HG02884 (cell line): ENCODE measurements around the gene TNFRSF12A.

Source experiments
- ATAC-seq: cut with Tn5 transposase; IDR thresholded peaks from one replicate; pipeline ENCODE4 v1.9.1; 2021; ENCODE audit warnings: mild to moderate bottlenecking, moderate library complexity; ENCODE audit not compliant: unreplicated experiment

TNFRSF12A gene

DNA sequence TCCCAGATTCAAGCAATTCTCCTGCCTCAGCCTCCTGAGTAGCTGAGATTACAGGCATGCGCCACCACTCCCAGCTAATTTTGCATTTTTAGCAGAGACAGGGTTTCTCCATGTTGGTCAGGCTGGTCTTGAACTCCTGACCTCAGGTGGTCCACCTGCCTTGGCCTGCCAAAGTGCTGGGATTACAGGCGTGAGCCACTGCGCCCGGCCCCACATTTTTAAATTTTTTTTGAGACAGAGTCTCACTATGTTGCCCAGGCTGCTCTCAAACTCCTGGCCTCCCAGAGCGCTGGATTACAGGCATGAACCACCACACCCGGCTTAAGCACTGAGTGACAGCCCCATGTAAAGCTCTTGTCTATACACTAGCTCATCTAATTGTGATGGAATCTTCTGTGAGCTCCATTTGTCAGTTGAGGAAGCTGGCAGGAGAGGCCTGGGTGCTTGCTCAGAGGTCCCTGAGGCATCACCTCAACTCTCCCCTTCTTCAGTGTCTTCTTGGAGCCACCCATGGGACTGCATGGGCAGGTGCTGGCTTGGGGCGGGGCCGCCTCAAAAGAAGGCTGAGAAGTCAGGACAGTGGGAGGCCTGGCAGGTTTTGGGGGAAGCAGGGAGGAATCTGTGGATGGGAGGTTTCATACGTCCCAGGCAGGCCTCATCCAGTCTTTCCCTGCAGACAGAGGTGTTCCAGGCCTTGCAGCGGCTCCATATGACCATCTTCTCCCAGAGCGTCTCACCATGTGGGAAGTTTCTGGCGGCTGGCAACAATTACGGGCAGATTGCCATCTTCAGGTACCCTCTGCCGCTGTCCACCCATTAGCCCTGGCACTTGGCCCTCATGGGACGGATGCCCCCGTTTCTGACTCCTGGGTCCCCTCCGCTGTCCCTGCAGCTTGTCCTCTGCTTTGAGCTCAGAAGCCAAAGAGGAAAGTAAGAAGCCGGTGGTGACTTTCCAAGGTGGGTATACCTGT, 5.1 kb downstream of the TNFRSF12A start:
- ATAC-seq: no peak

DNA sequence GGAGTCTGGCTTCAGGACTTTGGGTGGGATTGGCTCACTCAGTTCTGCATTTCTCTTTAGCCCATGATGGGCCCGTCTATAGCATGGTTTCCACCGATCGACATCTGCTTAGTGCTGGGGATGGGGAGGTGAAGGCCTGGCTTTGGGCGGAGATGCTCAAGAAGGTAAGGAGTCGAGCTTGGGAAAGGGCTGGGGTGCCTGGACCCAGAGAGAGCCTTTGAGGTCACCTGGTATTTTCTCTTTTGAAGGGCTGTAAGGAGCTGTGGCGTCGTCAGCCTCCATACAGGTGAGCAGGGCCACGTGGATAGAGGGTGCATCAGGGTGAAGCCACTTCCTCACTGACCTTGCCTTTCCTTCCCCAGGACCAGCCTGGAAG, 5.8 kb downstream of the TNFRSF12A start:
- no peak for ATAC-seq

DNA sequence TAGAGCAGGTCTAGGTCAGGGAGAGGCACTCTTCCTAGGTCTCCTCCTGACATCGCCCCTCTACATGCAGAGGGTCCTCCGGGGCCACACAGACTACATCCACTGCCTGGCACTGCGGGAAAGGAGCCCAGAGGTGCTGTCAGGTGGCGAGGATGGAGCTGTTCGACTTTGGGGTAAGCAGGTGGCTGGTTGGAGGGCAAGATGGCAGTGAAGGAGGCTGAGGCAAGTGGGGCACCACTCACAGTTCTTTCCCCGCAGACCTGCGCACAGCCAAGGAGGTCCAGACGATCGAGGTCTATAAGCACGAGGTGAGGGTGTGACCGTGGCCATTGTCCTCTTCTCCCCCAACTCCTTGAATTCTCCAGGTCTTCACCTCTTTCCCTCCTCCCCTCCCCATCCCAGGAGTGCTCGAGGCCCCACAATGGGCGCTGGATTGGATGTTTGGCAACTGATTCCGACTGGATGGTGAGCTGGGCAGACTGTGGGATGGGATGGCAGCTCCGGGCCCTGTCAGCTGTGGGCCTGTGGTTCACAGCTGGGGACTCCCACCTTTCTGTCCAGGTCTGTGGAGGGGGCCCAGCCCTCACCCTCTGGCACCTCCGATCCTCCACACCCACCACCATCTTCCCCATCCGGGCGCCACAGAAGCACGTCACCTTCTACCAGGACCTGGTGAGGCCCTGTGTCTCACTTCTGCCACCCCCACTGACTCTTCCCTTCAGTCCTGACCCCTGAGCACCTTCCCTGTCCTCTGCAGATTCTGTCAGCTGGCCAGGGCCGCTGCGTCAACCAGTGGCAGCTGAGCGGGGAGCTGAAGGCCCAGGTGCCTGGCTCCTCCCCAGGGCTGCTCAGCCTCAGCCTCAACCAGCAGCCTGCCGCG, 6.7 kb downstream of the TNFRSF12A start:
- no peak for ATAC-seq

DNA sequence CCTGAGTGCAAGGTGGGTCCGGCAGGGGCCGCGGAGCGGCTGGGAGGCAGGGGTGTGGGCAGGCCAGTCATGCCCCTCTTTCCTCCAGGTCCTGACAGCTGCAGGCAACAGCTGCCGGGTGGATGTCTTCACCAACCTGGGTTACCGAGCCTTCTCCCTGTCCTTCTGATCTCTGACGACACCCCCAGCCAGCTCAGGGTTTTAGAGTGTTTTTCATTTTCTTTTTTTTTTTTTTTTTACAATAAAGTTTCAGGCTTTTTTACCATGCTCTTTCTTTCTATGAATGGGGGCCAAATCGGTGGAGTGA, 7.3 kb downstream of the TNFRSF12A start:
- no peak for ATAC-seq

DNA sequence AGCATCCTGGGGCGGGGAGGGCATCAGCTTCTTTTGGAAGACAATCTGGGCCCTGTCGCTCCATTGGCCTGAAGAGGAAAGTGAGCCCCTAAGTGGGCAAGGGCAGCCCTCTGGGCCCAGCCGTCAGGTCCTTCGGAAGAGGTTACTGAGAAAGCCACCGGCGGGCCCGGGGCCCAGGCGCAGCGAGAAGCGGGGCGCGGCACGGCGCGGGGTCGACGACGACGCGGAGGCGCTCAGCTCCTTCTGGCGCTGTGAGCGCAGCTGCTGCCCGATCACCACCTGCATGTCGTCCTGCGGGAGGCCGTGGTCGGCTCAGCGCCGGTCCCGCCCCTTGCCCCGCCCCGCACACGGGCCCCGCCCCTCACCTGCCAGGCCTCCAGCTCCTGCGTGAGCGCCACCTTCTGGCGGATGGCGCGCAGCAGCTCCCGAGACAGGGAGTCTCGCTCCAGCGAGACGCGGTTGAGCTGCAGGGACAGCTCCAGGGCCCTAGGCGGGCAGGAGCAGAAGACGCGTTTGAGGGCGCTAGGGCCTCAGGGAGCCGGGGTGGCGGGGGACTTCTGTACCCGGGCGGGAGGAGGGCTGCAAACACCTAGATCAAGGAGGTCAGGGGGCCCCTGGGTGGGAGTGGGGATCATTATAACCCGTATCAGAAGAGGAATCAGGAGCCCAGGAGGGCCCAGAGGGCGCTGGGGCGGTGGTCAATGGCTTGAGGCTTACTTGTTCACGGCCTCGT, 8.0 kb downstream of the TNFRSF12A start:
- no peak for ATAC-seq

DNA sequence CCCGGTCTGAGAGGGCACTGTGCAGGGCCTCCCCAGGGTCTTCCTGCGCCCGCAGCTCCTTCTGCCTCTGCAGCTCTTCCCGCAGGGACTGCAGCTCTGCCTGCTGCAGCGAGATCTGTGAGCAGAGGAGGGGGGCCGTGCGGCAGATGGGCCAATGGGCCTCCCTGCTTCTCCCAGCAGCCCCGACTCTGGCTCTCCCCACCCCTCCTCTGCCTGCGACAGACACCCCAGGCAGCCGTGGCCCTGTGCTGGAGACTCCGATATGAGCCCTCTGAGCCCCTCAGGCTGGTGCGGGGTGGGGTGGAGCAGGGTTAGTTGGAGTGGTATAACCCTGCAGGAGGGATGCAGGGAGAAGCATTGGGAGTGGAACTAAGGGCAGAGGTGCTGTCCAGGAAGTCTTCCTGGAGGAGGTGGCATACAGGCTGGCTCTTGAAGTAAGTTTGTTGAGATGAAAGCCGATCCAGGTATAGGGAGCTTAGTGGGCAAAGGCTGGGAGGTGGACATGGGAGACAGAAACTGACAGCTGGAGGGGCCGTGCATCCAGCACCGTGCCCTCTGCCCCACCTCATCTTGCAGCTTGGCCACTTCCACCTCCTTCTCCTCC, 8.7 kb downstream of the TNFRSF12A start:
- ATAC-seq: no peak

DNA sequence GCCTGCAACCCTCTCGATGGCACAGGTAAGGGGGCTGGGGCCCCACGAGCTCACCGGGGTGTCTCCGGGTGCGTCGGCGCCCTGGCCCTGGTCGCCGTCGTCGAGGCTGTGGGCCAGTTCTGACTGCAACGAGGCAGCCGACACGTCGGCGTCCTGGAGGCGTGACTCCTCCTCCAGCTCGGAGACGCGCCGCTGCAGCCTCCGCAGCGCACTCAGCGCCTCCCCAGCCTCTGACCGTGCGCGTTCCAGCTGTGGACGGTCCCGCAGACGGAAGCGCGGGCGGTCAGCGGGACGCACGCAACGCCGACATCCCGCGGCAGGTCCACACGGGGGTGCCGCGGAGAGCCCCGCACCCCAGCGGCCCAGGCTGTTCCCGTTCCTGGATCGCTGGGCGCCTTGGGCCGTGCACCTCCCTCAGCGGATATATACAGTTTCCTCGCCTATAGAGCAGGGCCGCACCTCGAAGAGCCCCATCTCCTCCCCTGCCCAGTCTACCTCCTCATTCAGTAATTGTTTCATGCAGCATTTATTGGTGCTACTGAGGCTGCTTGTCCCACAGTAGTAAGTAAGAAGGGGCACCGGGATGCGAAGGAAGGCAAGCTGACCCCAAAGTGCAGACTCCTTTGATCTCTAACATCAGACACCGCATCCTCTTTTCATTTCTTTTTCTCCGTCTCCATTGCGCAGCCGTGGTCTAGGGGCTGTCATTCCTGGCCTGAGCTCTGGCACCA, 9.5 kb downstream of the TNFRSF12A start:
- ATAC-seq: no peak

DNA sequence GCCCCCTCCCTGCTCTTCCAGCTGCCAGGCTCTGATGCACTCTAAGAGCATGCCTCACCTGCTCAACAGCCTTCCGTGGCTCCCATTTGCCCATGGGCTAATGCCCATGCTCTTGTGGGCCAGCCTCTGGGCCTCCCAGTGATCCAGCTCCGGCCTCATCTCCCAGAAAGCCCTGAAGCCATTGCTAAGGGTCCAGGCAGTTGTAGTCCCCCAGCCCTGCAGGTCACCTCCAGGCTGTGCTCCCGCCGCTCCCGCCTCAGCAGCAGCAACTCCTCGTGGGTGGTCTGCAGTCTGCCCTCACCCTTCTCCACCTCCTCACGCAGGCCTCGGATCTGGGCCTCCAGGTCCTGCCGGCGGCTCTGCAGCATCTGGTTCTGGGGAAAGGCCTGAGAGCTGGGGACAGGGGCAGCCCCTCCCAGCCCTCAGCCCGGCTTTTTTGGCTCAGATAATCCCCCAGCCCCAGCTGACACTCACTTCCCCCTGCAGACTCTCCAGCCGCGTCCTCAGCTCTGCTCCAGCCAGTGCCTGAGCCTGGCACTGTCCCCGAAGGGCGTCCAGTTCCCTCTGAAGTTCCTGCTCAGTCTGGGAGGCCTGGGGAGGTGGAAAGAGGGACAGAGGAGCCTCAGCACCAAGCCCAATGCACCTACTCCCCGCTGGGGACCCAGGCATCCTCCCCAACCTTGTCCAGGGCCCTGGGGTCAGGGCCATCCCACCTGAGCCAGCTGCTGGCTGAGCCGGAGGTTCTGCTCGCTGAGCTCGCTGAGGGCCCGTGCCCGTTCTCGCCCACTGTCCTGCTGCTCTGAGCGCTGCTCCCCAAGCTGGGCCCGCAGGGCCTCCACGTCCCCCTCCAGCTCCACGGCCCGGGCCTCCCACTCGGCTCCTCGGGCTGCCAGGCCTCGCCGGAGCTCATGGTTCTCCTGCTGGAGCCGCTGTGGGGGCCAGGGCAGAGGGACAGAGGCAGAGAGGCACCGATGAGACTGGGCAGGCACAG, 10.3 kb downstream of the TNFRSF12A start:
- ATAC-seq: no peak

DNA sequence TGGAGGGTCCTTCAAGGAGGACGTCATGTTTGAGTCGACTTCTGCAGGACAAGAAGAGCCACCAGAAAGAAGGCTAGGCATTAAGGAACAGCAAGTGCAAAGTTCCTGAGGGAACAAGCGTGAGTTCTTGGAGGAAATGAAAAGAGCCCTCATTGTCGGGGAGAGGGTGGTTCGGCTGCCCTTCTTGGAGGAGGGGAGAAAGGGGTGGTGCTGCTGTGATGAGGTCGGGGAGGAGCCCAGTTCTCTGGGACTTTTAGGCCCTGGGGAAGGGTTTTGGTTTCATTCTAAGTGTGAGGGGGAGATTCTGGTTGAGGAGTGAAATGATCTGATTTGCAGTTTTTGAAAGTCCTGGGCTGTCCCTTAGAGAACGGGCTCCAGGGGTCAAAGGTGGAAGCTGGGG, 12.5 kb downstream of the TNFRSF12A start:
- no peak for ATAC-seq

DNA sequence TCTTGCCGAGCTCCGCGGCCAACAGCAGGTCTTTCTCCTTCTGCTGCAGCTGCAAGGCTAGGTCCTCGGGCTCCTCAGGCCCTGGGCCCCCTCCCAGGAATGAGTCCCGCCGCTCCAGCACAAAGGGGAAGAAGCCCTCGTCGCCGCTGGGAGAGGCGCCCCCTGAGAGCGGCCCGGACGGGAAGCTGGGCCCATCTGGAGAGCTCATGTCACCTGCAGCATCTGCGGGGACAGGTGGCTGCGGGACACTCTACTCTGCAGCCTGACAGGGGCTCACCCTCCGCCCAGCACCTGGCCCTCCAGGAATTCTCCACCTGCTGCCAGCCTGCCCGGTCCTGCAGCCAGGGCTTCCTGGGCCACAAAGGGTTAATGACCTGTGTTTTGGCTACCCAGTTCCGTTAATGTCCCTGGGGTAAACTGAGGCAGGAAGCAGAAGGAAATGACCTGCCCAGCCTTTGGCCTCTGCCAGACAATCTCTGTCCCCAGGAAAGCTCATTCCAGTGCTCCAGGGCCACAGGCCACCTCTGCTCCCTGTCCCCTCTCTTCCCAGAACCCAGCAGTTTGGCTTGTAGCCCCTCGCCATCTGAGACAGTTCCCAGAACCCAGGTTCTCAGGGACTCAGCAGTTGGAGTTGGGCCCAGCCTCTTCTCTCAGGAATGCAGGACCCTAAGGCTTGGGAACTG, 15.3 kb downstream of the TNFRSF12A start:
- no peak for ATAC-seq

DNA sequence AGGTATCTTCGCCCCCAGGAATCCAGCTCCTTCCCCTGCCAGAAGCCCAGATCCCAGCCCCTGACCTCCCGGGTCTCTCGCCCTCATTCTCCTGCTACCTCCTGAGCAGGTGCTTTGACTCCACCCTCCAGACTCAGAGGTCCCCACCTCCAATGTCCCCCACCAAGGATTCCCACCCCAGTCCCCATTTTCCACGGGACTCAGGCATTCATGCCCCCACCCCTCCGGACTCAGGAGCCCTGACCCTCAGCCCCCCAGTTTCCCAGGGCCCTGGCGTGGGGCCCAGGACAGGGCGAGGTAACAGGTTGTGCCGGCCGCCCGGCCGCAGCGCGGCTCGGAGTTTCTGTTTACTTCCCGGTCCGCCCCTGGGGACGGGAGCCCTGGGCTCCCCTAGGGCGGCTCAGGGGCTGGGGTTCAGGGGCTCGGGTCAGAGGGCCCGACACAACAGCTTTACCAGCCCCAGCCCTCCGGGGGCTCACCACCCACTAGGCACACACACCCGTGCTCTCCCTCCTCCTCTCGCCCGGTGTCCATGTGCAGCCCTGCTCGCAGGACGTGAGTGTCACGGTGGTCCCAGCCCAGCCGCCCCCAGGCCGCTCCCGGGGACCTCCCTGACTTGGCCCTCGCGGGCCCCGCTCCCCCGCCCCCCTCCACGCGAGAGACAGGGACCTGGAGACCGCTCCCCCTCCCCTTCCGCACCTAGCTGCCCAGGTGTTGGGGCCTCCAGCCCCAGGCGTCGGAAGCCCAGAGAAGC, 16.0 kb downstream of the TNFRSF12A start:
- no peak for ATAC-seq

DNA sequence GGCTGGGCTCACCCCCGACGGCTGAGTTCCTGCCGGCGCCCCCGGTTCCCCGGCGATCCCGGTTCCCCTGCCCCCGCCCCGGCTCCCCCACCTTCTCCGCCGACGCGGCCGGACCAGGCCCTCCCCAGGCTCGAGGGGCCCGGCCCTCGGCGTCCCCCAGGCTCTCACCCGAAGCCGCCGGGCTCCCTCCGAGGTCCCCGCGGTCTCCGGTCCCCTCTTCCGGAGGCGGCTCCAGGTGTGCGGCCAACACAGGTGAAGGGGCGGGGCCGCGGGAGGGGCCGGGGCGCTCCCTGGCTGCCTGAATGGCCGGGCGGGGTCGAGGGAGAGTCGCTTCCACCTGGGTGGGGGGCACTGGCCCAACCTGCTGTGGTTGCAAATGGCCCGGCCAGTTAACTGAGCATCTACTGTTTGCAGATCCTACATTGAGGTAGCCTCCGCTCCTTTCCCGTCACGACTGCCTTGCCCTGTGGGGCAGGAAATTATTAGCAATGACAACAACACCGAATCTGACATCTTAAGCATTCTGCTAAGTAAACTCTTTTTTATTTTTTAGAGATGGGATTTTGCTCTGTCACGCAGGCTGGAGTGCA, 16.7 kb downstream of the TNFRSF12A start, which contains the start of gene BICDL2:
Gene BICDL2 (minus strand): TSS at position 219 of the 590 bp plus-strand sequence. CDS start 1,448 bp downstream, outside the sequence.
- no peak for ATAC-seq

DNA sequence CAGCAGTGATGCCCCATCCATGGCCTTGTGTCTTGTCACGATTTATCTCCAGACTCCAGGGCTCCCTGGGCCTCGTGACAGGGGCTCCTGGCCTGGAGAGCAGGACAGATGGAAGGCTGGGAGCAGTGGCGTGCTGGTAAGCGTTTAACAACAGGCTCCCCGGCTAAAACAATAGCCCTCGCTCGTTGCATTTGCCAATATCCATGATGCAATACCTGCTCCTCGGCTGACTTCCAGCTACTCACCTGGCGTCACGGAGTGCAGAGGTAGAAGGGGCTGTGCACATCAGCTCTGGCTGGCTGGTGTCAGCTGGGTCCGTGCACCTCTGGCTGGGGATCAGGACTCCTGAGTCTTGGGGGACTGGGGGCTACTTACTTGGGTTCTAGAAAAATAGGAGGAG, 18.1 kb downstream of the TNFRSF12A start:
- ATAC-seq: no peak

DNA sequence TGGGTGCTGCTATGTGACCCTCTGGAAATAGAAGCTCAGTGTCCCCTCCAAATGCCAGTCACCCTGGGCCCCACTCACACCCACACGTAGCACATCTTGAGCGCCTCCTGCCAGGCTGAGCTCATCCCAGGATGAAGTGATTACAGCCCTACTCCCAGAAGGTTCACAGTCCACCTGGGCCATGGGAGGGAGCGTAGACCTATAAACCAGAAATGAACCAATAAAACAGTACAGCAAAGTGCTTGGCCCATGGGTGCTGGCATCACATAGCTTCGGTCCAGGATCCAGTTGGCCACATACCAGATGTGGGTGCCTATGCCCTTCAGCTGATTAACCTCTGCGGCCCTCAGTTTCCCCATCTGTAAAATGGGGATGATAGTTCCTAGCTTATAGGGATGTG, 18.7 kb downstream of the TNFRSF12A start:
- ATAC-seq: no peak

DNA sequence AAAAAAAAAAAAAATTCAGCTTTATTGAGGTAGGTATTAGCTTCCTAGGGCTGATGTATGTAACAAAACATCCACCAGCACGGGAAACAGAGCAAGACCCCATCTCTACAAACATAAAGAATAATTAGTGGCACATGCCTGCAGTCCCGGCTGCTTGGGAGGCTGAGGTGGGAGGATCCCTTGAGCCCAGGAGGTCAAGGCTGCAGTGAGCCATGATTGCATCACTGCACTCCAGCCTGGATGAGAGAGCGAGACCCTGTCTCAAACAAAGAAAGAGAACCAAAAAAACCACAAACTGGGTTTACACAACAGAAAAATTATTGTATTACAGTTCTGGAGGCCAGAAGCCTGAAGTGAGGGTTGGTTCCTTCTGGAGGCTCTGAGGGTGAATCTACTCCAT, 22.2 kb downstream of the TNFRSF12A start:
- ATAC-seq: no peak

DNA sequence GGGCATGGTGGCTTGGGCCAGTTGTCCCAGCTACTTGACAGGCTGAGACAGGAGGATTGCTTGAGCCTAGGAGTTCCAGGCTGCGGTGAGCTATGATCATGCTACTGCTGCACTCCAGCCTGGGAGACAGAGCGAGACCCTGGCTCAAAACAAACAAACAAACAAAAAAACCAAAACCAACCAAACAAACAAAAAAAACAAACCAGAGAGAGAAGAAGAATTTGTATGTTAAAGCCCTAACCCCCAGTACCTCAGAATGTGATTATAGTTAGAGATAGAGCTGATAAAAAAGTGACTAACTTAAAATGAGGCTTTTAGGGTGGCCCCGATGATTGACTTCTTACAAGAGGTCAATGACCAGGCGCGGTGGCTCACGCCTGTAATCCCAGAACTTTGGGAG, 24.5 kb downstream of the TNFRSF12A start:
- no peak for ATAC-seq
